ENCODE data around the gene TMEM185B.
"Not testable (repeated sequence)": the region's sequence is repeated elsewhere in the genome, so short reads cannot be mapped to it uniquely, and the experiment has no call there.

Gene TMEM185B

GRCh38 chr2:120223034-120223912 is at the start of gene TMEM185B:
TMEM185B (minus strand) TSS chr2:120223400; CDS start chr2:120222976, 424 bp downstream.
- peak; percentile 78 to 82 for DNase-seq (ENCODE audit: extremely low read depth in 1 of 2, low read depth in 1 of 2)

- no peak for DNase-seq (ENCODE audit: extremely low read depth in 1 of 2, low read depth in 1 of 2)
Observed at GRCh38 chr2:120271711-120272379, 48.6 kb upstream of the TMEM185B start.

GRCh38 chr2:120269816-120270215 is 46.6 kb upstream of the TMEM185B start:
- no peak for DNase-seq (ENCODE audit: extremely low read depth in 1 of 2, low read depth in 1 of 2)

- DNase-seq (ENCODE audit: extremely low read depth in 1 of 2, low read depth in 1 of 2) = no peak
Observed at GRCh38 chr2:120269076-120269744, 46.0 kb upstream of the TMEM185B start.

DNA sequence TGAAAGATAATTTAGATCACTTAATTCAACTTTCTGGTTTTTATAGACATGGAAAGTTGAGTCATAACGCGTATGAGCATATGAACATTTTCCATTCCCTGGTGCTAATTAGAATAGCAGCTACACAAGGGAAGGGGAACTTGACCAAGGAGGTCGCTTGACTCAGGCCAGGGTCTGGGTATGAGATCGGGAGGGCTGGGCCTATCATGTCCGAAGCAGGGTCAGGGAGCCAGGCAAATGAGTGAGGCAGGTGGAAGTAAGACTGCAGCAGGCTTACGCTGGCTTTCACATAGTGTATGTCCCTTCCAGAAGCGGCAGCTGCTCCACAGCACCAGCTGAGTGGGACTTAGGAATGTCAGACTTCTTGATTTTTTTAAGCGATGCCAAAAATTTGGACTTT is 44.1 kb upstream of the TMEM185B start:
- DNase-seq (ENCODE audit: extremely low read depth in 1 of 2, low read depth in 1 of 2) = no peak

DNA sequence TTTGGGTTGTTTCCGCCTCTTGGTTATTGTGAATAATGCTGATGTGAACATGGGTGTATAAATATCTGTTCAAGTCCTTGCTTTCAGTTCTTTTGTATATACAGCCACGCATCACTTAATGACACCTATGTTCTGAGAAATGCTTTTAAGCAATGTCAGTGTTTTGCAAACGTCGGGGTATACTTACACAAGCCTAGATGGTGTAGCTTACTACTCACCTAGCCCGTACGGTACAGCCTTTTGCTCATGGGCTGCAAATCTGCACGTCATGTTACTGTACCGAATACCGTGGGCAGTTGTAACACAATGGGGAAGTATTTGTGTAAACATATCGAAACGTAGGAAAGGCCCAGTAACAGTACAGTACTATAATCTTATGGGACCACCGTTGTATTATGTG is 41.8 kb upstream of the TMEM185B start:
- no peak for DNase-seq (ENCODE audit: extremely low read depth in 1 of 2, low read depth in 1 of 2)

DNA sequence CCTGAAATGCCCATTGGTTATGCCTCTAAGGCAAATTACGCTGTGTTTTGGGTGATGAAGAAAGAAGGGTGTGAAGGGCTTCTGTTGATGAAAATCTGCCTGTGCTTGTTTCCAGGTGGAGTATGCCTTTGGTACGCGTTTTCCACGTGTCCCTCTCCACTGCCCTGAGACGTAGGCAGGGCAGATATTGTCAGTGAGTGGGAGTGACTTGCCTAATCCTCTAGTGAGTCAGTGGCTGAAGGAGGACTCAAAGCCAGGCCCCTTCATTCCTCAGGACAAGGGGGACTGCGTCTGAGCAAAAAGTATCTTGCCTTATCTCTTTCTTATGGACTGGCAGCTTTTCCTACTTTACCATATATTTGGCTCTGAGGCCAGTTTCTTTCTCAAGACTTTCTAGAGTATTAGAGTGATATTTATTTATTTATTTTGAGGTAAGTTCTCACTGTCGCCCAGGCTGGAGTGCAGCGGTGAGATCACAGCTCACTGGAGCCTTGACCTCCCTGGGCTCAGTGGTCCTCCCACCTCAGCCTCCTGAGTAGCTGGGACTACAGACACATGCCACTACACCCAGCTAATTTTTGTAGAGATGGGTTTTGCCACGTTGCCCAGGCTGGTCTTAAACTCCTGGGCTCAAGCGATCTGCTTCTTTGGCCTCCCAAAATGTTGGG is 39.7 kb upstream of the TMEM185B start:
- no peak for DNase-seq (ENCODE audit: extremely low read depth in 1 of 2, low read depth in 1 of 2)

DNA sequence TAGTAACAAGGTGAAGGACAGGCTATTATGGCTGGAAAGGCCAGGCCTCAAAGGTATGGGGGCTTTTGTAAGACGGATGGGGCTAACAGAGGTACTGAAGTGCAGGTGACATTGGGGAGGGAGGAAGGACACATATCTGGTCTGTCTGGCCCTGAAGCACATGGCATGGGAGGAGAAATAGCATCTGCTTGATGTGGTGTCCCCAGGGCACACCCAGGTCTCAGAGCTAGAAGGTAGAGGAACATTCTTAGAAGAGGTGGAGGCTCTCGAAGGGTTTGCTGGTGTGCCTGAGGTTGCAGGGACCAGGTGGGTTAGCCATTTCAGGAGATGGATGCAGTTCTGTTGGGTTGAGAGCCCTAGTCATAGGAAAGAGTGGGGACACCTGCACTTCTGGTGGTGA is 39.0 kb upstream of the TMEM185B start:
- DNase-seq (ENCODE audit: extremely low read depth in 1 of 2, low read depth in 1 of 2) = no peak

GRCh38 chr2:120261387-120262006 is 38.3 kb upstream of the TMEM185B start:
- peak in 1 of 2 donors; percentile 73 for DNase-seq (ENCODE audit: extremely low read depth in 1 of 2, low read depth in 1 of 2)

DNA sequence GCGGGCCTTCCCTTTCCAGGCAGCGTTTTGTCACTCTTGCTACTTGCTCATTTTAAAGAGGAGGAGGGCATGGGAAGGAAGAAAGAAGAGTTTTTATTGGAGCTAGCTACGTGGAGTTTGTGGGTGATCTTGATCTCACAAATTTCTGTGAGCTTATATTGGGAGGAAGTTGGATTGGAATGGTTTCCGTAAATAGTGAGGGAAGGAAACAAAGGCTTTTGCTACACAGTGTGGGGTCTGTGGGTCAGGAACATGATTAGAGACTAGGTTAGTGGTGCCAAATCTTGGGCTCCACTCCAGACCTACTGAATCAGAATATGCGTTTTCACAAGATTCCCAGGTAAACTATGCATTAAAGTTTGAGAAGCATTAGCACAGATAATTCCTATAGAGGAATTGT is 37.5 kb upstream of the TMEM185B start:
- DNase-seq (ENCODE audit: extremely low read depth in 1 of 2, low read depth in 1 of 2) = no peak

GRCh38 chr2:120259939-120260338 is 36.7 kb upstream of the TMEM185B start:
- not testable (repeated sequence) for DNase-seq (ENCODE audit: extremely low read depth in 1 of 2, low read depth in 1 of 2)

DNA sequence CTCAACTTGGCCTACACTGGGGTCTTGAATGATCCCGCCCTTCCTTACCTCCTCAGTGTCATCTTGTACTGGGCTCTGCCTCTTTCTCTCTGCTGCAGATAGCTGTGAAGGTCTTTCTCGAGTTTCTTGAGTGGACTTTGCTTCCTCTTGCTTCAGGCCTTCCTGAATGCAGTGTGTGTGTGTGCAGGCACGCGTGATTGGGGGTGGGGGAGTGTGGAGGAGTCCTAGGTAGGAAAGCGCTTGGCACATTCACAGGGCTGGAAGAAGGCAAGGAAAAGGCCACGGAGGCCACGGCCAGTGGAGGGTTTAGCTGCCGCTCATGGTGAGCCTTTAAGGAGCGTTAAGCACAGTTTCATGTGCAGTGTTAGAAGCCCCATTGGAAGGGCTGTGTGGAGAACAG is 35.0 kb upstream of the TMEM185B start:
- DNase-seq (ENCODE audit: extremely low read depth in 1 of 2, low read depth in 1 of 2) = no peak

GRCh38 chr2:120257522-120257921 is 34.3 kb upstream of the TMEM185B start:
- DNase-seq (ENCODE audit: extremely low read depth in 1 of 2, low read depth in 1 of 2) = no peak

DNA sequence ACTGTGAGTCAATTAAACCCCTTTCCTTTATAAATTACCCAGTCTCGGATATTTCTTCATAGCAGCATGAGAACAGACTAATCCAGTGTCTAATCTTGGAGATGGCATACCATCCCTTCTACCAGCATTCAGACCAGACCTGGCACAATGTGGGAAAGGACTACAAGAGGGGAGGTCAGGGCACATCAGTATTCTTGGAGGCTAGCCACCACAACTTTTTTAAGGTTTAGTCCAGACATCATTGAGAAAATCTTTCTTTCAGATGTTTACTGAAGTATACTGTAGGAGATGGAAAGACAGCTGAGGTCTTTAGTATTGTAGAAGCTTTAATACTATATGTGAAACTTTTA is 33.4 kb upstream of the TMEM185B start:
- no peak for DNase-seq (ENCODE audit: extremely low read depth in 1 of 2, low read depth in 1 of 2)

DNA sequence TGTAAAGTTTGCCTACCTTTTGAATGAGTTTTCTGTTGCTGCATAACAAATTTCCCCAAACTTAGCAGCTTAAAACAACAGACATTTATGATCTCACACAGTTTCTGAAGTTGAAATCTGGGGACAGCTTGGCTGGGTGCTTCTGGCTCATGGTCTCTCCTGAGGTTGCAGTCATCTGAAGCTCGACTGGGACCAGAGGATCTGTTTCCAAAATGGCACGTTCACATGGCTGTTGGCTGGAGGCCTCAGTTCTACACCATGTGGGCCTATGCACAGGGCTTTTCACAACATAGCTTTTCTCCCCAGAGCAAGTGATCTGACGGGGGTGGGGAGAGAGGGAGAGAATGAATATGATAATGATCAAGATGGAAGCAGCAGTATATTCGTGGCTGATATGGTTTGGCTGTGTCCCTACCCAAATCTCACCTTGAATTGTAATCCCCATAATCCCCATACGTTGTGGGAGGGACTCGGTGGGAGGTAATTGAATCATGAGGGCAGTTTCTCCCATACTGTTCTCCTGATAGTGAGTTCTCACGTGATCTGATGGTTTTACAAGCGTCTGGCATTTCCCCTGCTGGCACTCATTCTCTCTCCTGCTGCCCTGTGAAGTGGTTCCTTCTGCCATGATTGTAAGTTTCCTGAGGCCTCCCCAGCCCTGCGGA is 32.9 kb upstream of the TMEM185B start:
- DNase-seq (ENCODE audit: extremely low read depth in 1 of 2, low read depth in 1 of 2) = no peak

DNA sequence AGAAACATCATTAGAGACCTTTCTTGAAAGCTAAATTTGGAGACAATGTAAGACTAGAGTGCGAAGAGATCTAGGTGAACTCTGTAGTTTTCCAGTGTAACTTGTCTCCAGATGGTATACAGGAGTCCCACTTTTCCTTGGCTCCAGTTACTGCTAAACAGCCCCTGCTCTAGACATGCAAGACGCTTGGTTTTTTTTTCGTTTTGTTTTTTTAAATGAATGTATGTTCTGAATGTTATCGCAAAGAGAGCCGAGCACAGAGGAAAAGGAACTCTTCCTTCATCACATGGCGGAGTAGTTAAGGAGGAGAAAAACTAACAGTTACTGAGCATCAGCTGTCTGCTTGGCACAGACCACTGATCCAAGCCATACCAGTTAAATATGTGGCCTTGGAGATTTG is 31.9 kb upstream of the TMEM185B start:
- DNase-seq (ENCODE audit: extremely low read depth in 1 of 2, low read depth in 1 of 2) = no peak

DNA sequence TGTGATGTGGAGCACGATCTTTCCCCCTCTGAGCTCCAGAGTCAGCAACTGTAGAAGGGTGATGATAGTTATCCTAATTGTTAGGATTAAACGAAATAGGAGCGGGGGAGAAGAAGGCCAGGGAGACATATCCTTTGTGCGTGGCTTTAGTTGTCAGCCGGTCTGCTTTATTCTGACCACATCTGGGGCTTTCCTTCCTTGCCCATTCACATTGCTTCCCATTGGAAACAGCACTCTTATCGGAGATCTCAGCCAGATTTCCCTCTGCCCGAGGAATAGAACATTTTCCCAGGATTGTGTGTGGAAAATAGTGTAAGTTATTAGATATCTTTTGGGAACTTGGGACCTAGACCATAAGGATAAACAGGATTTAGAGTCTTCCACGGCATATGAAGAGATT is 31.0 kb upstream of the TMEM185B start:
- no peak for DNase-seq (ENCODE audit: extremely low read depth in 1 of 2, low read depth in 1 of 2)

DNA sequence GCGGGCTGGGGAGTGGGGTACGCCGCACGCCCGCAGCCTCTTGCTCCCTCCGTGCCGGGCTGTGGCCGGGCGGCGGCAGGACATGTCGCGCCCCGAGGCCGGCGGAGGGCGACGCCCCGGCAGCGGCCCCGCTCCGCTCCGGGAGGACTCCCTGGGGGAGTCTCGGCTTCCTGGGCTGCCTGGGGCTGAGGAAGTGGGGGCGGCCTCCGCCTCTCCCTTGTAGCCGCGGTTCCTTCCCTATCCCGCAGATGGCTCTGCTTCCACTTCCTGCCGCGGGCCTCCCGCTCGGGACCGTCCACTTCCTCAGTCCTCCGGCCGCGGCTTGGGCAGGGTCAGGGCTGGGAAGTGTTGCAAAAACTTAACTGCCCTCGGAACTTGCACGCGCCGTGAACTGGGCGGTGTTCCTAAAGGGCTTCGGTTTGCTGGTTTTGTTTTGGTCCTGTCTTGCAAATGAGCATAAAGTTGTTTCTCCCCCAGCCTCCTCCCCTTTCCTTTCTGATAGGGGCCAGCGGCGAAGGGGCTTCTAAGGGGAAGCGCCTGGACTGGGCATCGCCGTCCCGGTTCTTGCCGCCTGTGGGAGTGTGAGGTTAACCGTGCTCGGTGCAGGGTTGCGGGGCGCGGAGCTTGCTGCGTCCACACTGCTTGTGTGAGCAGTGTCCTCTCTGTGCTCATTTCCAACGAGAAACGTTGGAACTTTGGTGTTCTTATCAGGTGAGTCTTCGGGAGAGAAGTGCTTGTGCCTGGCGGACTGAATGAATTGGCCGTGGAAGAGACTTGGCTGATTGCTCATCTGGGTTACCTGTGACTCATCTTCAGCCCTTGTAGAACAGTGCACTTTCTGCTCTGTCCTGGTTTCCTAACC is 30.1 kb upstream of the TMEM185B start:
- peak in 1 of 2 donors; percentile 18 for DNase-seq (ENCODE audit: extremely low read depth in 1 of 2, low read depth in 1 of 2)
